NCI-H2227 (cell line): ENCODE data around the gene SGF29.
"Not testable (repeated sequence)": the region's sequence is repeated elsewhere in the genome, so short reads cannot be mapped to it uniquely, and the experiment has no call there.

Experiments used
- DNase-seq: peaks from one replicate; lab custom pipeline; 2025; ENCODE audit not compliant: unreplicated experiment; lab: John Stamatoyannopoulos, UW

SGF29 gene

DNA sequence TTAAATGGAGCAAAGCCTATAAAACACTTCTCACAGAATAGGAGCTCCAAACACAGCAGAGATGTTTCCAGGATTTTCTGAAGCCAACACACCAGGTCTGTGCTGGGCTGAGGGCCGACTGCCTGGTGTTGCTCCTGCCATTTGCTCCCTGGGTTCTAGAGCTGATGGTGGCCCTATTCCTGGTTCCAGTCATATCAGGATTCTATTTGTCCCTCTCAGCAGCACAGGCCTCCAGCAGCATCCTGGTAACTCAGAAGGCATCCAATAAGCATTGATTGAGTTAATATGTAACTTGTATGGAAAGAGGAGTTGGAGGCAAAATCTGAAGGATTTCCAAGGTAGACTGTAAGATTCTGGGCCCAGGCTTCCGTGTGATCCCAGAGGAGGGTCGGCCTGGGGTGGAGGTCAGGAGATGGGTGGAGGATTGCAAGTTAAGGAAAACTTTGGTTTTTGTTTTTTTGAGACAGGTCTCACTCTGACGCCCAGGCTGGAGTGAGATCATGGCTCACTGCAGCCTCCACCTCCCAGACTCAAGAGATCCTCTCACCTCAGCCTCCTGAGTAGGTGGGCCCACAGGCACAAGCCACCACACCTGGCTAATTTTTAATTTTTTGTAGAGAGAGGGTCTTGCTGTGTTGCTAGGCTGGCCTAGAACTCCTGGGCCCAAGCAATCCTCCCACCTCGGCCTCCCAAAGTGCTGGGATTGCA is 20.6 kb upstream of the SGF29 start:
- DNase-seq = no peak

GRCh38 chr16:28534542-28535373 is 19.0 kb upstream of the SGF29 start:
- DNase-seq = no peak

DNA sequence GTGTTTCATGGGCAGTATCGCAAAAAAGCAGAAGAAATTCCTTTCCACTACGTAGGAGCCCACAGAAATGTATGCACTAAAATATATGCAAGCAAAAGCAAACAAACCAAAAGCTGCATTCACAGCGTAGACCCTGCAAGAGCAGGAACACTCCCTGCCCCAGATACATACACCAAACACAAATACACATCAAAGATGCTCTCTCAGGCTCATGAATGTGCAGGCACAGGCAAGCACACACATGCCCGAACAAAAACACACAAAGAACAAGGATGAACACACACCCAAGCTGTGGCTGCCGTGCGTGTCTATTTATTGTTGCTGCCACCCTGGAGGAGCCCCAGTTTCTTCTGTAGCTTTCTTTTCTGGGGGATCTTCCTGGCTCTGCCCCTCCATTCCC is 16.6 kb upstream of the SGF29 start:
- no peak for DNase-seq

- DNase-seq = no peak
Observed at GRCh38 chr16:28537964-28538732, 15.6 kb upstream of the SGF29 start.

- DNase-seq = no peak
Observed at GRCh38 chr16:28538733-28539596, 14.8 kb upstream of the SGF29 start, which contains the start of gene NUPR1. TSS of gene NUPR1 (minus strand) at chr16:28538974. CDS start at chr16:28538907, 67 bp downstream.

DNA sequence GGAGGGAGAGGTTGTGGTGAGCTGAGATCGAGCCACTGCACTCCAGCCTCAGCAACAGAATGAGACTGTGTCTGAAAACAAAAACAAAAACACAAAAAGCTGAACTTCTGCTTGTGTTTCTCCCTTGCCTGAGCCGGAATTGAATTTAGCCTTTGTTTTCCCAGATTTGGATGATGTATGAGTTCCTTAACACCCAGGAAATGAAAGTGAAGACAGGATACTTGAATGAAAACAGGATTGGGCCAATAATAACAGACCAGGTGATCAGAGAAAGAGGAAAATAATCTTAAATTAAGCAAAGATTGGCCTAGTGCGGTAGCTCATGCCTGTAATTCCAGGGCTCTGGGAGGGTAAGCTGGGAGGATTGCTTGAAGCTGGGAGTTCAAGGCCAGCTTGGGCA is 13.4 kb upstream of the SGF29 start:
- DNase-seq = no peak

GRCh38 chr16:28542646-28543045 is 11.1 kb upstream of the SGF29 start:
- no peak for DNase-seq

DNA sequence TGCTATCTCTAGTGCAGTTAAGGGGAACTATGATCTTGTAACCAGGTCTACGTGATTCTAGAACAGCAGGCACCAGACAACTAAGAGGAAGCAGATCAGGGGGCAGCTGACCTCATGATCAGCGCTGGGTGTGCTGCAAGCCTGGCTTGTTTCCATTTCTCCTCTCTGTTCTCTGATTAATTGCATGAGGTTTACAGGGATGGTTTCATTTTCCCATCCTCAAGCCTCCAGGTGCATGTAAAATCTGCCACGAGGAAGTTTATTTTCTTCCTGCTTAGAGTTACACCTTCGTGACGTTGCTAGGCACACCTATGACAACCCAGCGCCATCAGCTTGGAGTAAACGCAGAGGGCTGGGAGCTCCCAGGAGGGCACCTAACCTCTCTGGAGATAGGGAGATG is 10.6 kb upstream of the SGF29 start:
- no peak for DNase-seq

- DNase-seq = no peak
Observed at GRCh38 chr16:28544998-28545397, 8.7 kb upstream of the SGF29 start.

DNA sequence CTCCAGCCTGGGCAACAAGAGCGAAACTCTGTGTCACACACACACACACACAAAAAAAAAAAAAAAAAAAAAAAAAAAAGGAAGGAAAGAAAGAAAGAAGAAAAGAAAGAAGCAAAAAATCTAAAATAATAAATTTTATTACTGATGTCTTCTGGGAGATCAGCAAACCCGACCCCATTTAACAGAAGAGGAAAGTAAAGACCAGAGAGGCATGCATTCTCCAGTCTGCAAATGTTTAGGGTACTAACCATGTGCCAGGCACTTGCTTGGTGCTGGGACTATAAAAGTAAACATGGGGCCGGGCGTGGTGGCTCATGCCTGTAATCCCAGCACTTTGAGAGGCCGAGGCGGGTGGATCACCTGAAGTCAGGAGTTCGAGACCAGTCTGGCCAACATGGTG is 7.8 kb upstream of the SGF29 start:
- not testable (repeated sequence) for DNase-seq

- no peak for DNase-seq
Observed at GRCh38 chr16:28546626-28547025, 7.1 kb upstream of the SGF29 start.

GRCh38 chr16:28548306-28548802 is 5.4 kb upstream of the SGF29 start:
- DNase-seq = no peak

DNA sequence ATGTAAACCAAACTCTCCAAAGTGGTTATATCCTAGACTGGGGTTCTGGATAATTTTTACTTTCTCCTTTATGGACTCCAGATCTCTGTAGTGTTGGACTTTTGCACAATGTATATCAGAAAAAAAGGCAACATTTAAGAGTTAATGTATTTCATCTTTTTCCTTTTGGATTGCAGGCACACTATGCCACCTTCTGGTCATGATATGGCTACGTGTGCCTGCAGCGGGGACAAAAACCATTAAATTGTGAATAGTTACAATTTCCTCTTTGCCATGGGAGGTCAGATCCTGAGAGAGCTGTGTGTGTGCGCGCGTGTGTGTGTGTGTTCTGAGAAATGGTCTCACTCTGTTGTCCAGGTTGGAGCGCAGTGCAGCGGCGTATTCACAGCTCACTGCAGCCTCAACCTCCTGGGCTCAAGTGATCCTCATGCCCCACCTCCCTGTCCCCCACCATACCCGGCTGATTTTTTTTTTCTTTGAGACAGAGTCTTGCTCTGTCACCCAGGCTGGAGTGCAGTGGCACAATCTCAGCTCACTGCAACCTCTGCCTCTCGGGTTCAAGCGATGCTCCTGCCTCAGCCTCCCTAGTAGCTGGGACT is 4.3 kb upstream of the SGF29 start:
- peak; percentile 13 for DNase-seq

DNA sequence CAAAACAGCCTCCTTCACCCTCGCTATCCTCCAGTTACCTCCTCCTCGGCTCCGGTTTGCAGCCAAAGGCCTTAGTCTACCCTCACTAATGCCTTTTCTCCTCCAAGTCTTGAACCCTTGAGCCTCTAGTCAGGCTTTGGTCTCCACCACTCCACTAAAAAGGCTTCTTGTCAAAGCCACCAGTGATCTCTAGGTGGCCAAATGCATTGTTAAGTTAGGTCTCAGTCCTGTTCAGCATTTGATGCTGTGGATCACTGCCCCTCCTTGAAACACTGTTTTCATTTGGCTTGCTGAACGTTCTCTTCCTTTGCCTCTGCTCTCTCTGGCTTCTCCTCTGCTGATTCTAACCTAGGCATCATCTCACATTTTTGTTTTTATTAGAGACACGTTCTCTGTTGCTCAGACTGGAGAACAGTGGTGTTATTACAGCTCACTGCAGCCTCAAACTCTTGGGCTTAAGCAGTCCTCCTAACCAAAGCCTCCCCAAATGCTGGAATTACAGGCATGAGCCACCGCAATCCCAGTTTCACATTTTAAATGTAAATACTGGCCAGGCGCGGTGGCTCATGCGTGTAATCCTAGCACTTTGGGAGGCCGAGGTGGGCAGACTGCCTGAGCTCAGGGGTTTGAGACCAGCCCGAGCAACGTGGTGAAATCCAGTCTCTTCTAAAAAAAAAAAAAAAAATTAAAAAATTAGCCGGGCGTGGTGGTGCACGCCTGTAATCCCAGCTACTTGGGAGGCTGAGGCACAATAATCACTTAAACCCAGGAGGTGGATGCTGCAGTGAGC is 1.1 kb downstream of the SGF29 start:
- no peak for DNase-seq

DNA sequence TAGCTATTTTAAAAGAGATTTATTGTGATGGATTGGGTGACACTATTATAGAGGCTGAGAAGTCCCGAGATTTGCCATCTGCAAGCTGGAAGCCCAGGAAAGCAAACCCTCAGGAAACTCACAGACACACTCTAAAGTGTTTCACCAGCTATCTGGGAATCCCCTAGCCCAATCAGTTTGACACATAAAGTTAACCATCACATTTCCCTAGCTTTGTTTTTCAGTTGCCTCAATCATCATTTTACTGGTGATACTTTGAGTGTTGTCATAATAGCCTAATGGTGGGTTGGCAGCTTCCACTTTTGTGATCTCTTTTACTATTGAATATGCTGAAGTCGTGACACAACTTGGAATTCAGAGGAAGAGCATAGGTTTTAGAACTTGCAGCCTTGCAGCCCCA is 1.8 kb downstream of the SGF29 start:
- no peak for DNase-seq

DNA sequence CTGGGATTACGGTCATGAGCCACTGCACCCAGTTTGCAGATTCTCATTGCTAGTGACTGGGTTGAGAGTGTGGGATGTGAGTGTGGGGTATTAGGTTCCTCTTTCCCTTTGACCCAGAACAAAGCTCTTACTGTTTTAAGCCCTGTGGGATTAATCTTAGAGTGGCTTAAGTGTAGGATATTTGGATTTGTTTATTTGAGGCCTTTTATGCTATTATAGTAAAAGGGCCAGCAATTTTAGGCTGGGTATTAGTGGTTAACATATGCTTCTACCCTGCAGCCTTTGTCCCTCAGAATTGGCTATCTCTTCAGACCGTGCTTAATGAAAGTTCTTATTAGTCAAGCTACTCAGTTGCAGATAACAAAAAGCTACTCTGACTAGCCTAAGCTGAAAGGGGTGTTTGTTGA is 3.2 kb downstream of the SGF29 start:
- no peak for DNase-seq

DNA sequence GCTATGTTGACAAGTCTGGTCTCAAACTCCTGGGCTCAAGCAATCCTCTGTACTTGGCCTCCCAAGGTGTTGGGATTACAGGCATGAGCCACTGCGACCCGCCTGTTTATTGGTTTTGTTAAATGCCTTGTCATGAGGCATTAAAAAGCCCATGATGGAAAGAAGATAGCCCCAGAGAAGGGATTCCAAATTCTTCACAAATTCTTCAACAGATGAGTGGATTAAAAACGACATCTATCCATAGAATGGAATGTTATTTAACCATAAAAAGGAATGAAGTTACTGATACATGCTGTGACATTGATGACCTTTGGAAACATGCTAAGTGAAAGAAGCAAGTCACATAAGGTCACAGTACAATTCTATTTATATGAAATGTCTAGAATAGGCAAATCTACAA is 4.7 kb downstream of the SGF29 start:
- DNase-seq = no peak

- no peak for DNase-seq
Observed at GRCh38 chr16:28561557-28562187, 8.0 kb downstream of the SGF29 start.

DNA sequence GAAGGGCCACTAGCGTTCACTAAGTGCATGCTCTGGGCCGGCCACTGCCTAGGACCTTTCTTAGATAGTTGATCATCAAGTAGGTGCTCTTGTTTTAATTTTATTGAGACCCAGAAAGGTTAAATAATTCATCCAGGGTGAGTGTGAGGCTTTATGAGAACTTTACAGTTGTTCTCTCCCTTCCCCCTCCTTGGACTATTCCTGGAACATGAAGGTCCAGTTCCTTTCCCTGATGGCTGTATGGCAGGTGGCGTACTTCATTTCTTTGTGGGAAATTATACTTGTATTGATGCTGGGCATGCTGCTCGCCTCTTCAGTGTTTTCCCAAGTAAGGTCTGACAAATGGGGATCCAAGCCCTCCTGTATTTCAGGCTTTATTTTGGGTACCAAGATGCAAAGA is 8.5 kb downstream of the SGF29 start:
- DNase-seq = no peak
